GM12878 (cell line): ENCODE measurements around the gene GRAMD1B.

Experiments
- BCL11A ChIP-seq: IDR thresholded peaks from 2 replicates; pipeline ENCODE4 v1.6.1; 2011; ENCODE audit warnings: low read depth, low read length
- CTCF ChIP-seq, 3 experiments: IDR thresholded peaks in 2 of 3; conservative IDR thresholded peaks in 1 of 3; 2 replicates each; pipeline ENCODE4 v1.5.1; 2011; ENCODE audit warnings: low read depth in 3 of 3, low read length in 3 of 3, mild to moderate bottlenecking in 3 of 3, control low read depth in 2 of 3, moderate library complexity in 2 of 3, inconsistent platforms in 1 of 3, mixed read lengths in 1 of 3; ENCODE audit not compliant: control insufficient read depth in 2 of 3, insufficient read depth in 1 of 3; ENCODE audit errors: extremely low read depth in 1 of 3
- DPF2 ChIP-seq: fragments of 450-650 bp; IDR thresholded peaks from 2 replicates; pipeline ENCODE4 v1.6.1; 2017; ENCODE audit warnings: mild to moderate bottlenecking
- EP300 ChIP-seq, 2 experiments: fragments of 150-350 bp in 1 of 2; IDR thresholded peaks; 2 replicates each; pipeline ENCODE4 v1.6.1; 2011 to 2012; ENCODE audit warnings: low read depth in 2 of 2, low read length in 2 of 2, borderline replicate concordance in 1 of 2, improper control_type of control experiment in 1 of 2, inconsistent platforms in 1 of 2; ENCODE audit not compliant: control insufficient read depth in 1 of 2
- EZH2 ChIP-seq: IDR thresholded peaks from 2 replicates; pipeline ENCODE4 v1.6.1; 2012; ENCODE audit warnings: low read depth, mild to moderate bottlenecking, control low read depth, inconsistent platforms, low read length, borderline replicate concordance; ENCODE audit not compliant: control insufficient read depth
- FOXM1 ChIP-seq: IDR thresholded peaks from 2 replicates; pipeline ENCODE4 v1.6.1; 2012; ENCODE audit warnings: low read depth, mild to moderate bottlenecking, inconsistent platforms, low read length, moderate library complexity
- GATAD2B ChIP-seq: fragments of 450-650 bp; conservative IDR thresholded peaks from 2 replicates; pipeline ENCODE4 v1.6.1; 2017; ENCODE audit warnings: low read depth, mild to moderate bottlenecking, moderate library complexity
- POLR2A ChIP-seq: IDR thresholded peaks from 2 replicates; pipeline ENCODE4 v1.6.1; 2011; ENCODE audit warnings: low read depth, mild to moderate bottlenecking, low read length
- SIN3A ChIP-seq: IDR thresholded peaks from 2 replicates; pipeline ENCODE4 v1.6.1; 2012; ENCODE audit warnings: low read depth, low read length, improper control_type of control experiment
- YY1 ChIP-seq: IDR thresholded peaks from 2 replicates; pipeline ENCODE4 v1.6.1; 2011; ENCODE audit warnings: low read depth, mild to moderate bottlenecking, low read length

- TF ChIP-seq GATAD2B (no peak), BCL11A (no peak), FOXM1 (no peak), POLR2A (no peak), CTCF (IDR thresholded peaks at IDR 0.05 in 2 of 3, conservative IDR thresholded peaks at IDR 0.05 in 1 of 3; ENCODE audit: control insufficient read depth in 2 of 3, extremely low read depth in 1 of 3, insufficient read depth in 1 of 3, low read depth in 3 of 3, low read length in 3 of 3) (no peak), EZH2 (no peak), EP300 (IDR thresholded peaks at IDR 0.05; ENCODE audit: borderline replicate concordance in 1 of 2, control insufficient read depth in 1 of 2, low read depth in 2 of 2, low read length in 2 of 2) (no peak), YY1 (no peak), SIN3A (no peak), DPF2 (no peak)
These were observed 223.9 kb downstream of the GRAMD1B start for GRCh38 chr11:123653827-123654565.
